ENCODE results near the gene RBM11. TPM values are rescaled to one million over a fixed set of nuclear protein-coding genes. Genes with fewer than 3 reads are reported as not detected.

The RBM11 gene
- total RNA-seq, 2 experiments from 2014 or later, result 0.38 to 0.70 TPM

DNA sequence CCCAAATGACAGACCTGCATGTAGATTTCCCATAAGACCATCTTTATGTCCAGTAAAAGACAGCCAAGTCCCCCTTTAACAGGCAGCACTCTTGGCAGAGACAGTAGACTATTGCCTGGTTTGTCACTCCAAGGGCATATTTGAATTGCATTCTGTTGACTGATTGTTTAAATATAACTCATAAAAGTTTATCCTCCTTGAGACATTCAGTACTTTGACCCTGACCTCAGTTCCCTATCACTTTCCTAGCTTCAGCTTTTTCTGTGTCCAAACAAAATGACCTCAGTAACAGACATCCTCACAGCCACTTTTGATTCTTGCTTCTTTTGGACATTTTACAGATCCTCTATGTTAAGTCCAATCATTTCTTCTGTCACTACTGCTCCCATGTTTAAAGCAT lies 51.1 kb downstream of the RBM11 start:
- intact Hi-C loops (cut with micrococcal nuclease; ENCODE audit: unreplicated experiment), result no loop called here
- Histone ChIP-seq H4K20me1 (ENCODE audit: insufficient read depth, low read length) (no peaks in the 10 kb centered on the region), H3K4me1 (ENCODE audit: insufficient read depth, low read length, poor library complexity, severe bottlenecking) (no peaks in the 10 kb centered on the region), H3K9me2 (ENCODE audit: insufficient read depth, low read length) (no peaks in the 10 kb centered on the region), H3K9me3 (ENCODE audit: low read length) (no peaks in the 10 kb centered on the region), H3K27ac (ENCODE audit: low read depth, low read length, poor library complexity, severe bottlenecking) (no peak overlapping the region), H2AFZ (ENCODE audit: low read length) (no peak overlapping the region), H3K4me3 (ENCODE audit: low read depth, low read length, poor library complexity, severe bottlenecking) (no peak overlapping the region), H3K79me2 (ENCODE audit: insufficient read depth, low read depth, low read length) (no peaks in the 10 kb centered on the region), H3K36me3 (ENCODE audit: insufficient read depth, low read length) (no peaks in the 10 kb centered on the region), H3K4me2 (ENCODE audit: low read length) (no peak overlapping the region)
- no peak for DNase-seq (ENCODE audit: low spot score)
- no TSS peak for BruUV-seq (replicated peaks)
- POLR2A ChIA-PET, result no interaction called here
- CTCF ChIA-PET (ENCODE audit: unreplicated experiment), result no interaction called here
- TF ChIP-seq, protein P1, sequence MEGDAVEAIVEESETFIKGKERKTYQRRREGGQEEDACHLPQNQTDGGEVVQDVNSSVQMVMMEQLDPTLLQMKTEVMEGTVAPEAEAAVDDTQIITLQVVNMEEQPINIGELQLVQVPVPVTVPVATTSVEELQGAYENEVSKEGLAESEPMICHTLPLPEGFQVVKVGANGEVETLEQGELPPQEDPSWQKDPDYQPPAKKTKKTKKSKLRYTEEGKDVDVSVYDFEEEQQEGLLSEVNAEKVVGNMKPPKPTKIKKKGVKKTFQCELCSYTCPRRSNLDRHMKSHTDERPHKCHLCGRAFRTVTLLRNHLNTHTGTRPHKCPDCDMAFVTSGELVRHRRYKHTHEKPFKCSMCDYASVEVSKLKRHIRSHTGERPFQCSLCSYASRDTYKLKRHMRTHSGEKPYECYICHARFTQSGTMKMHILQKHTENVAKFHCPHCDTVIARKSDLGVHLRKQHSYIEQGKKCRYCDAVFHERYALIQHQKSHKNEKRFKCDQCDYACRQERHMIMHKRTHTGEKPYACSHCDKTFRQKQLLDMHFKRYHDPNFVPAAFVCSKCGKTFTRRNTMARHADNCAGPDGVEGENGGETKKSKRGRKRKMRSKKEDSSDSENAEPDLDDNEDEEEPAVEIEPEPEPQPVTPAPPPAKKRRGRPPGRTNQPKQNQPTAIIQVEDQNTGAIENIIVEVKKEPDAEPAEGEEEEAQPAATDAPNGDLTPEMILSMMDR (conservative IDR thresholded peaks at IDR 0.05; ENCODE audit: low read length), result no peak
- TF ChIP-seq EZH2phosphoT487 (IDR thresholded peaks at IDR 0.05; ENCODE audit: borderline replicate concordance, low read depth, low read length), result no peak

DNA sequence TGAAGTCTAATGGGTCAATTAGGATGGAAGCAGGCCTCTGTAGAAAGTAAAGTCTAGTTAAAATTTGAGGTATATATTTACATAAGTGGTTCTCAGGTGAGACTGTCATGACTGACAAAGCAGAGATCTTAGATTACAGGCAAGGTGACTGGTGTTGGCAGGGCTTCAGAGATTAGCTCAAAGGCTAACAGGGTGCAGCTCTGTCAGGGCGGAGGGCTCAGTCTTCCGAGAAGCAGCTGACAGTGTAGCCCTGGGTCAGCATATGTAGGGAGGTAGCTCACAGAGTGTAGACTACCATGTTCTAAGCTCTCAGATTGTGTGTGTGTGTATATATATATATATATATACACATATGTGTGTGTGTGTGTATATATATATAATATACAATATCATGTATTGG lies 54.7 kb downstream of the RBM11 start:
- POLR2A ChIA-PET, result no interaction called here

DNA sequence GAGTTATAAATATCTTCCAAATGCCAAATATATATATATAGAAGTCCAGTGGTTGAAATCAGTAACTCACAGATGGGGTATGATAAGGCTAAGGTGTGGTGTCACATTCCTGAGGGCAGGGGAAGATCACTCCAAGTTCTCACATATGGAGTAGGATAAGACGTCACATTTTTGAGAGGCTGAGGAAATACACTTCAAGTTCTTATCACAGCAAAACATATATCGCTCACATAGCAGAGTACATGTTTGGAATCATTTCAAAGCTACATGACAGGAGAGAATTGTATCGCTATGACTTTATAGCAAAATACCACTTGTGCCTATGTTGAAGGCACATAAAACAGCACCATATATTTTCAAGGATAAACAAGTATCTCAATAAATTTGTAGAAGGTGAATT lies 55.1 kb downstream of the RBM11 start:
- CTCF ChIA-PET (ENCODE audit: unreplicated experiment), result no interaction called here
- Histone ChIP-seq H3K79me2 (ENCODE audit: insufficient read depth, low read depth, low read length) (no peaks in the 10 kb centered on the region), H2AFZ (ENCODE audit: low read length) (no peak overlapping the region), H3K4me2 (ENCODE audit: low read length) (no peak overlapping the region), H3K4me3 (ENCODE audit: low read depth, low read length, poor library complexity, severe bottlenecking) (no peak overlapping the region), H3K9me2 (ENCODE audit: insufficient read depth, low read length) (no peaks in the 10 kb centered on the region), H4K20me1 (ENCODE audit: insufficient read depth, low read length) (no peaks in the 10 kb centered on the region), H3K9me3 (ENCODE audit: low read length) (no peaks in the 10 kb centered on the region), H3K27ac (ENCODE audit: low read depth, low read length, poor library complexity, severe bottlenecking) (no peak overlapping the region), H3K4me1 (ENCODE audit: insufficient read depth, low read length, poor library complexity, severe bottlenecking) (no peaks in the 10 kb centered on the region), H3K36me3 (ENCODE audit: insufficient read depth, low read length) (no peaks in the 10 kb centered on the region)
- POLR2A ChIA-PET, result no interaction called here
- intact Hi-C loops (cut with micrococcal nuclease; ENCODE audit: unreplicated experiment), result no loop called here
- no peak for DNase-seq (ENCODE audit: low spot score)
- no TSS peak for BruUV-seq (replicated peaks)
- no peak for TF ChIP-seq EZH2phosphoT487 (IDR thresholded peaks at IDR 0.05; ENCODE audit: borderline replicate concordance, low read depth, low read length)
- TF ChIP-seq, protein P1 (conservative IDR thresholded peaks at IDR 0.05; ENCODE audit: low read length), result no peak

More for the DNA sequence above, 54.7 kb downstream of the RBM11 start:
- Histone ChIP-seq H3K9me3 (ENCODE audit: low read length) (no peaks in the 10 kb centered on the region), H4K20me1 (ENCODE audit: insufficient read depth, low read length) (no peaks in the 10 kb centered on the region), H3K79me2 (ENCODE audit: insufficient read depth, low read depth, low read length) (no peaks in the 10 kb centered on the region), H3K36me3 (ENCODE audit: insufficient read depth, low read length) (no peaks in the 10 kb centered on the region), H3K4me1 (ENCODE audit: insufficient read depth, low read length, poor library complexity, severe bottlenecking) (no peaks in the 10 kb centered on the region), H3K27ac (ENCODE audit: low read depth, low read length, poor library complexity, severe bottlenecking) (no peak overlapping the region), H3K9me2 (ENCODE audit: insufficient read depth, low read length) (no peaks in the 10 kb centered on the region), H2AFZ (ENCODE audit: low read length) (no peak overlapping the region), H3K4me3 (ENCODE audit: low read depth, low read length, poor library complexity, severe bottlenecking) (no peak overlapping the region), H3K4me2 (ENCODE audit: low read length) (no peak overlapping the region)
- CTCF ChIA-PET (ENCODE audit: unreplicated experiment), result no interaction called here
- TF ChIP-seq EZH2phosphoT487 (IDR thresholded peaks at IDR 0.05; ENCODE audit: borderline replicate concordance, low read depth, low read length), result no peak
- TF ChIP-seq, protein P1 (conservative IDR thresholded peaks at IDR 0.05; ENCODE audit: low read length), result no peak
- DNase-seq (ENCODE audit: low spot score), result no peak
- intact Hi-C loops (cut with micrococcal nuclease; ENCODE audit: unreplicated experiment), result no loop called here
- no TSS peak for BruUV-seq (replicated peaks)
